NOMO-1 treated with DMSO at 0.1 percent for 48 hours (cell line): Measurements from ENCODE around the gene DOK5.
A peak's percentile ranks its signal among the peaks of the same experiment; 100 is the strongest.

Experiments used
- DNase-seq: peaks from one replicate; lab custom pipeline; 2025; ENCODE audit not compliant: unreplicated experiment; lab: John Stamatoyannopoulos, UW

Gene DOK5

DNA sequence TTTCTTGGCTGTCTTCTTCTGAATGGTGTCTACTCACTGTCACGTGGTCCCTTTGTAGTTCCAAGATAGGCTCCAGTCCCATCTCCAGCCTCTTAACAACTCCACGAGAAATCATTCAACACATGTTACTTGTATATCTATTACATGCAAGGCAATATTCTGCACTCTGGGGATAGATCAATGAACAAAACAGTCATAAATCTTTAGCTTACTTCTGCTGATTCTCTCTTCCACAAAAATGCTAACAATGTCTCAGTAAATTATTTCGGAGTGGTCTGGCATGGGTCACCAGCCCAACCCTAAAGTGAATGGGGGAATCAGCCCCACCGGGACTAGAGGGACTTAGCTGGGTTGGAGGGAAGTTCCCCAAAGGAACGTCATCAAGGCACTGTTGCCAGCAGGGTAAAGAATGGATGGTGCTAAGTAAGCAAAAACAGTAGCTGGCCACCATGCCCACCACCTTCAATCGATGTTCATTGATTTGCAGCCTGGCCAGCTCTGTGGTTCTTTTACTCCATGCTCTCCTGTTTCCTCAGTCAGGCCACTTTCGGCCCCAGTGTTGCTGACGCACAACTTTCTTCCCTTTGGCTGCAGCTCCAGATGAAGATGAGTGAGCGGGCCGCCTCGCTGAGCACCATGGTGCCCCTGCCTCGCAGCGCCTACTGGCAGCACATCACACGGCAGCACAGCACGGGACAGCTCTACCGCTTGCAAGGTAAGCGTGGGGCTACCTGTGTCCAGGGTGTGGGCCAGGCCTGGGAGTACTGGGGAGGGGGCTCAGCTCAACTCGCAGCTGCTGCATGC, 167.7 kb downstream of the DOK5 start:
- DNase-seq = no peak

DNA sequence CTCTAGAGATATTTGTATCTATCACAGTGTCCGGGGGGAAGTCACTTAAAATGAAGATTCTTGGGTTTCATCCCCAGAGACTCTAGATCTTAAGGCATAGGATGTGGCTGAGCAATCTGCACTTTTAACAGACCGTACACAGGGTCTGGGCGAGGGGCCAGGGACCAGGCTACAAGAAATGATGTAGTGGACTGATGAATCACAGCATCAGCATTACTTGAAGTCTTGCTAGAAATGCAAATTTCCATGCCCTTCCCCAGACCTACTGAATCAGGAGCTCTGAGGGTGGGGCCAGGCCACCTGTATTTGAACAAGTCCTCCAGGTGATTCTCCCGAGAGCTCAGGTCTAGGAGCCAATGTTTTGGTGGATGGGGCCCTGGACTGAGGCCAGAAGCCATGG, 168.4 kb downstream of the DOK5 start:
- no peak for DNase-seq

DNA sequence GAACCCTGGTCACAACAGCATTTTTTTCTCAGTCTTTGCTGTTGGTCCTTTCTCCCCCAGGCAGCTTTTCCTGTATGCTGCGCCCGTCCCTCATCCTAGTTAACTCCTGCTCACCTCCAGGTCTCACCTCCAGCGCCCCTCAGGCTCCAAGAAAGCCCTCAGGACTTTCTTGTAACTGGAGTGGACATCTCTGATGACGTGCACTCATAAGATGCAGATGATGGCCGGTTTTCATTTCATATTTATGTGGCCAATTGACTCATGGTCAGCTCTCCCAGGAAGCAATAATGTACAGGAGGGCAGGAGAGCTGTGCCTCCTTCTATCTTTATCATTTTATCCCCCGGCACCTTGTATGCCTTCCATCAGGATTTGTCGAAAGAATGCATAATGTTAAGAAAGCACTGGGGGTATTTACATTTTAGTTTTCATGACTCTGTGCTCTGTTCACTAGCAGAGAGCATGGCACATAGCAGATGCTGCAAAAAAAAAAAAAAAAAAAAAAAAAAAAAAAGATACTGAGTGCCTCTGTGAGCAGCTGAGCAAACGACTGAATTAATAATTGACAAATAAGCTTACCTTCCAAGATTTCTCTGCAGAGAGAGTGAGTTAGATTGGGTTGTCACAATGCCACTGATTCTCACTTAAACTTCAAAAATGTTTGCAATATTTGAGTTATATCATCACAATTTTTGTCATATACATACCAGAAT, 170.2 kb downstream of the DOK5 start:
- DNase-seq = no peak

DNA sequence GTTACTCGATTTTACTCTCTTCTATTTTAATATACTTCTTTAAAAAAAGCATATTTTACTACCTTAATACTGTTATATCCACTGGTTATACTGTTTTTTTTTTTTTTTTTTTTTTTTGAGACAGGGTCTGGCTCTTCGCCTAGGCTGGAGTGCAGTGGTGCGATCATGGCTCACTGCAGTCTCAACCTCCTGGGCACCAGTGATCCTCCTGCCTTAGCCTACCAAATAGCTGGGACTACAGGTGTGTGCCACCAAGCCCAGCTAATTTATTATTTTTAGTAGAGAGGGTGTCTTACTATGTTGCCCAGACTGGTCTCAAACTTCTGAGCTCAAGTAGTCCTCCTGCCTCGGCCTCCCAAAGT, 170.7 kb downstream of the DOK5 start:
- DNase-seq = no peak

DNA sequence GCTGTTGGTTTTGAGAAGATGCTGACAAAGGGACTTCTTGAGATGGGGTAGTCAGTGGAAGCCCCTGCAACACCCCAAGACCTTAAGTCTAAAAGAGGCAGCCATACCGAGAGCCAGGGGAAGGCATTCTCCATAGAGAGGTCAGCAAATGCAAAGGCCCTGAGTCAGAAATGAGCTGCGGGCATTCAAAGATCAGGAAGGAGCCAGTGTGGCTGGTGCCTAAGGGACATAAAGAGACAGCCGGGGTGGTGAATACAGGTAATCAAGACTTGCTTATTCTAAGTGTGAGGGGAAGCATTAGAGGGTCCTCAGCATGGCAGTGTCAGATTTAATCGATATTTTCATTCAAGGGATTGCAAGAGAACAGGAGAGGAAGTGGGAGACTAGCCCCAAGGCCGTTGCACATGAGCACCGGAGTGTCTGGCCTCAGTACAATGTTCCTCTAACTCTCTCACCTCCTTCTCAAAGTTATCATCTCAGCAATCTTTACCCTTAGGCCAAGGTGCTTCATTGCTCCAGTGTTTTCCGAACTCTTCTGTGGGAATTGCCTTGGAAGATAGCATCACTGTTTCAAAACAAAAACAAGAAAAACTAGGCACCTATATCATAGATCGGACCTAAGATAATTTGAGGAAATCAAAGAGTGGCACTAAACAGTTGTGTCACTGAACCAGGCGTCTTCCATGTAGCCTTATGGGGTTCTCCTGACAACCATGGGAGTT, 173.2 kb downstream of the DOK5 start:
- no peak for DNase-seq

DNA sequence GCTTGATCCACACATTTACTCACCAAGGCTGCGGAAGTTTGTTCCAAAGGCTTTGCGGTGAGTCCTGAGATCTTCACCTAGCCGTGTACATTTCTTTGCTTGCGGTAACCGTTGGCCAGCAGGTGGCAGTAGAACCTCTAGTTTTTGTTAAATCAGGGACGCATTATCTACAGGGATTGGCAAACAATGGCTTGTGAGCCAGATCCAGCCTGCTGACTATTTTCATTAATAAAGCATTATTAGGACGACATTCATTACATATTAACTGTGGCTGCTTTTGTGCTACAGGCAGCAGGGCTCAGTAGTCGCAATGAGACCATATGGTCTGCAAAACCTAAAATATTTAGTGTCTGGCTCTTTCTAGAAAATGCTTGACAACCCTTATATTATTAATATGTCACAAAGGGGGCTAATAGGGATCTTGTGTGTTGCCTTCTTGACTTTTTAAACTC, 174.1 kb downstream of the DOK5 start:
- peak; percentile 45 for DNase-seq

DNA sequence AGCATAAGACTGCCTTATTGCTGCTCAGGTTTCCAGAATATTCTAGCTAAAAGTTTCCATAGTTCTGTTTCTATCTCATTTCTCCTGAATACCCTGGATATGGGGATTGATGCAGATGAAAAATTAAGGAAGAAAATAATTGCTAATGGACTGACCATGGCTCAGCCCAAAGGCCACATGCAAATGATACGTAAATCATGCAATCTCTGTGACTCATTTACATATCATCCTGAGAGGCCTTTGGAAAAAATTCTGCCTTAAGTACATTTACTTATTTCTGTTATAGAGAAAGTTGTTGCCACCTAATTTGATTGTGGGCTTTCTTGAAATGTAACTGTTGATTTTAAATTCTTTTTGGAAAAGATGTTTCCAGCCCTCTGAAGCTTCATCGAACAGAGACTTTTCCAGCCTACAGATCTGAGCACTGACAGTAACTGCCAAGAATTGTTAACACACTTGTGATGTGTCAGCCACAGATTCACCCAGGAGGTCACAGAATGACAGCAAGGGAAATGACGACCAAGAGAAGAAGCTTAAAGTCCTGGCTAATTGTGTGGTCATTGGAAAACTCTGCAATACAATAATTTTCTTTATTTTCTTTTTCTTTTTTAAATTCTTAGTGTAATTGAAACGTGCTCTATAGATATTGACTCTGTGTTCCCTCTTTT, 174.8 kb downstream of the DOK5 start:
- no peak for DNase-seq

DNA sequence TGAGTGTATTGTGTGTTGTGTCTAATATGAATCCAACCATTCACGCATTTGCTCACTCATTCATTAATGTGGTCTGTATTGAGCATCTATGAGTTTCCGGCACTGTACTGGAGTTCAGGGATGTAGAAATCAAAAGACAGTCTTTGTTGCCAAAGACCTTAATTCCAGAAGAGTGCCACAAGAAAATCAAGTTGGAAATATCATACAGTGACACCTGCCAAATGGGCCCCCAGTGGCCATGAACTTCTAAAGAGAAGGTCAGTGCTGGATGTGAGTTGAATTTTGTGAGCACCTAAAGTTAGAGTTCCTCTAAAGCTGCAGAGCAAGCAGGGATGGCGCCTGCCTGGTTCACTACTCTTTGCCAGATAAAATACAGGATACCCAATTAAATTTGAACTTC, 175.9 kb downstream of the DOK5 start:
- DNase-seq = no peak

DNA sequence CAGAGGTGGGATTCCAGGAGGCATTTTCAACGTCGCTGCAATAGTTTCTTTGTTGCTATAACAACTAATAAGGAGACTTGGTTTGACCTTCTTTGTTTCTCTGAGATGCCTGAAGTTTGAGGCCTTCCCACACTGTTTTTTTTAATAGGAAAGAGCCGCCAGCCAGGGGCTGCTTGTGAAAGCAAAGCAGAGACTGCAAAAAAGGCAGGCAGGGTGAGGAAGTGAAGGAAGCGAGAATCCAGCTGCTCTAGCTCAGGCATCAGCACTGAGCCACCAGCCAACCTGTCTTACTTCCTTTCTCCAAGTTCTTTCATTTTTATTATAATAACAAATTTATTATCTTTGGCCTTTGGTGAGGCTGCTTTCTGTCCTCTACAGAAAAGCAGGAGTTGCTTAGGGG, 179.1 kb downstream of the DOK5 start:
- no peak for DNase-seq

DNA sequence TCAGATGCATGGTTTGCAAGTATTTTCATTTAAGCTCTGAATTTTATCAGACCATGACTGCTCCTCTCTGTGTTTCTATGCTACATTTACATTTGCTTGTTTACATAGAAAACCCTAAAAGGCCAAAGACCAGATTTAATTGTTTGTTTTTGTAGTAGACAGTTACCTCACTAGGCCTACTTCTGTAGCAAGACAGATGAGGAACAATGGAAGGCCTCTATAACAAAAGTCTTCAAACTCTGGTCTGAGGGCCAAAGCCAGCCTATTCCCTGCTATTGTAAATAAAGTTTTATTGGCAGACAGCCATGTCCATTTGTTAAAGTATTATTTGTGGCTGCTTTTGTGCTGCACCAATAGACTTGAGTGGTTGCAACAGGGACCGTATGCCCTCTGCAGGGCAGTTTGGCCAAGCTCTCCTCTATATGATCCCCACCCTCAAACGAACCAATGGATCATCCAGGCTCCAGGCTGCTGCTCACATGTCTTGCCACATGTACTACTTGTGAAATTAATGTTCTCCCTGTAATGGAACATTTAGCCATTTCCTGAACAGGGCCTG, 182.0 kb downstream of the DOK5 start:
- DNase-seq = no peak

DNA sequence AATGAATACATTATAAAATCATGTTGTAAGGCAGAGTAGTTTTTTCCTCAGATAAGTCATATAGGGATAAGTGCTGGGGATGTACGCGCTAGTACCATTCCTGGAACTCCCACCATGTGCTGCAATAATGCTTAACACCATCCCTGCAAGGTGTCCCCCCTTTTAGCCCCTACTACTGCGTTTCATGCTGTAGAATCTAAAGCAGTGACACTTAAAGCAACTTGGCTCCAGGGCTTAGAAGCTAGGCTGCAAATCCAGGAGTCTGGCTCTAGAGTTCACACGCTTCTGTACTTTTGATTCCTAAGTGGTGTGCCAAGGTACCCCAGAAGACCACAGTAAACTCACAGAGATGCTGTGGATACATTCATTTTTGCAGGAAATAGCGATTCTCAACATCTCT, 183.1 kb downstream of the DOK5 start:
- DNase-seq = no peak

DNA sequence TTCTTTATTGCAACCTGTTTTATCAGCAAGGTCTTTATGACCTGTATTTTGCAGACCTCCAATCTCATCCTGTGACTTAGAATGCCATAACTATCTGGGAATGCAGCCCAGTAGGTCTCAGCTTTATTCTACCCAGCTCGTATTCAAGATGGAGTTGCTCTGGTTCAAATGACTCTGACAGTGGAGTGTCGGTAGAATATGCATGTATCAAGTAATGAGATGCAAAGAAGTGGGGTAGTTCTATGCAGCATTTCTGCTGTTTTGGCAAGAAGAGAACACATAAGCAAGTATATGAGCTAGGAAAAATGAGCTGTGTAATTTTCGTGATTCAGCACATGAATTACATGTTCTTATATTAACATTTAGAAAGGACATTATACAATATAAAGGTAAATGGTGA, 185.9 kb downstream of the DOK5 start:
- no peak for DNase-seq

DNA sequence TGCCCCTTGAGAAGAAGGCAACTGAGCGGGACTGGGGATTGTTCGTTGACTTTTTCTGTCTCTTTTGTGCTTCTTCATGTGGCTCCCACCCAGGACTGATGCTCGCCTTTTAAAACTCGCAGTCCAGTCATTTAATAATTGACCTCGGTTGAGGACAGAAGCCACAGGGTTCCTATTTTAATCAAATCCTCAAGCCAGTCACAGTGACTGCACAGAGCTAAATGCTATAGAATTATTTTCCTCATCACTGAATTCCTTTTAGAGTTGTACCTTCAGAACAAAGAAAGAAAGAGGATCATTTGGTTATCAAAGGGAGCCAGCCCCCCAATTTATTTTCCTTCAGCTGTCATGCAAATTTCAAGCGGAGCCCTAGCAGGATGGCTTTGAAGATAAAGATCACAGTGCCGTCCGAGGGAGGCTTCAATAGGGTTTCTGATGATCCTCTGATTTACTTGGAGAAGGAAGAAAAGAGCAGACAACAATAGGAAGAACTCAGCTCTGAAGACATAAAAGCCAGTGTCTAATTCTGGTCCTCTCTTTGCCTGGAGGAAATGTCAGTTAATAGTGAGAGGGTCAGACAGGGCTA, 186.6 kb downstream of the DOK5 start:
- no peak for DNase-seq

DNA sequence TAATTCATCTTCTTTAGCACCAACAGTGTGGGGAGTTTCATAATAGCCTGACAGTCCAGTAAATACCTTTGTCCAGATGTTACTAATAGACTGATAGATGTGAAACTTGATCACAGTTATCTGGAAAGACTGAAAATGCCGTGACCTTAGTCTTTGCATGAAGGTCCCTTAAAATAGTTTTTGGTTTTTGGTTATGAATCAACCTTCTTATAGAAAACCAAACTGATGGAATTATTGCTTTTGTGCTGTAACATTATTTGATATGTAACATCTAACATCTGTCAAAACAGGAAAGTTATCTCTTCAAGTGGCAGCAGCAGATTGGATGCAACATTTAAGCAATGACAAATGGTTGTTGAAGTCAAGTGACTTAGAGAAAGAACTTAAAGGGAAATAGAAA, 190.4 kb downstream of the DOK5 start:
- no peak for DNase-seq

DNA sequence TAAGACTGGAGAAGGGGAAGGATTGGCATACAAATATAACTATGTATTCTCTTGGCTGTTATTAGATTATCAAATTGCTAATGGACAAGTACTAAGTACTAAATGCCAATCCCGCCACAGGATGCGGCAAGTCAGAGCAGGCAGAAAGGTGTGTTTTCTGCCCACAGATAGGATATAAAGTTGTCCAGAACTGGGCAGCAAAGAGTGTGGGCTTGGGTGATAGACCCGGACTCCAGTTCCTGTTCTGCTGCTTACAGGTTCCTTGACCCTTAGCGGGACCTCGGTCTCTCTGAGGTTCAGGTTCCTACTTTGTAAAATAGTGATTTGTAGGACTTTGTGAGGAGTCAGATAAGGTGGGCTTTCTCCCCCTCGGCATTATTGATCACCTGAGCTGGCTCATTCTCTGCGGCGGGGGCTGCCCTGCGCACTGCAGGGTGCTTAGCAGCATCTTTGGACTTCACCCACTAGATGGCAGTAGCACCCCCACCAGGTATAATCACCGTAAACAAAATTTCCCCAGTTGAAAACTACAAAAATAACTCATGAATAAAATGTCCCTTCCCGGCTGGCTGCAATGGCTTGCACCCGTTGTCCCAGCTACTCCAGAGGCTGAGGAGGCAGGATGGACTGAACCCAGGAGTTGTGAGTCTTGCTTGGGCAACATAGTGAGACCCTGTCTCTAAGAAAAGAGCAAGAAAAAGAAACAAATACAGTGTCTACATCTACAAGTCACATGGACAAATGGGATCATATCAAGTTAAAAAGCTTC, 193.1 kb downstream of the DOK5 start:
- peak; percentile 8 for DNase-seq

DNA sequence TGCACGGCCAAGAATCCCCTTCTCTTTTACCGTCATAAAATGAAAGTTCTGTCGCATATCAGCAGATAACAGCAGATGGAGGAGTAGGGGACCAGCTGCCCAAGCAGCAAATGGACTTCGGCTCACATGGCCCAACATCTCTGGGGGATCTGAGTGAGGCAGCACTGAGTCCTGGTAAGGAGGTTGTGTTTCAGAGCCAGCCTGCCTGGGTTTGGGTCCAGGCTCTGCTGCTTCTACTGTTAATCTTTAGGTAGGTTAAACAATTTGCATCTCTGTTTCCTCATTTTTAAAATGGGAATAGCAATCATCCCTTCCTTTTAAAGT, 193.6 kb downstream of the DOK5 start:
- no peak for DNase-seq

DNA sequence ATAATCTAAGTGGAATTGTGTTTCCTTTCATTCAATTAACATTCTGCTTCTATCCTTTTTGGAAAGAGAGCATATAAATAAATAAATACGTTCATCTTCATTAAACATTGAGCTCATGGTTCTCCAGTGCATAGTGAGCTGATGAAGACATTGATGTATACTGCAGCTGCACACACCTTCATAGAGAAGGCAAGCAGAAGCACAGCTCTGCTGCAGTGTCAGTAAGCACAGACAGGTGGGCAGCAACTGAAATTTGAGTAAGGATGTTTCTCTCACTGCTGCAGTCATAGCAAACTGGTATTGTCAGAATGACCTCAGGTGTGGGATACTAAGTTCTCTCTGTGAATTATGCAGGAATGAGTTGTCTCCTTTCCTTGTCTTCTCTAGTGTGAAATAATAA, 202.9 kb downstream of the DOK5 start:
- no peak for DNase-seq

DNA sequence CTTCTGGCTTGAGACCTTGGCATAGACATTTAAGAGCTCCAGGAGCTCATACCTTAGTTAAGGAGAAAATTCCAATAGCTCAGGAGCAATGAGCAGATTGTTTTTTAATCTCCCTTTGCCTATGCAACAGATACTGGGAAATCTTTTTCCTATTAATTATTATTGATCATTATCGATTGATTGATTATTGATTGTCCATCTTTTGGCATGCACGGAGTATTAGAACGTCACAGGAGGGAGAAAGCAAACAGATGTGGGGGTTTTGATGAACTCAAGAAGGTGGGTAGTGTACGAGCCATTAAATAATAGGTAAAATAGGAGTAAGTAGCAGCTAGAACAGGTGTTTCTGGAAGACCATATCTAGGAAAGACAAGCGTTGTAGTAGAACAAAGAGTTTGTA, 205.0 kb downstream of the DOK5 start:
- DNase-seq = no peak

DNA sequence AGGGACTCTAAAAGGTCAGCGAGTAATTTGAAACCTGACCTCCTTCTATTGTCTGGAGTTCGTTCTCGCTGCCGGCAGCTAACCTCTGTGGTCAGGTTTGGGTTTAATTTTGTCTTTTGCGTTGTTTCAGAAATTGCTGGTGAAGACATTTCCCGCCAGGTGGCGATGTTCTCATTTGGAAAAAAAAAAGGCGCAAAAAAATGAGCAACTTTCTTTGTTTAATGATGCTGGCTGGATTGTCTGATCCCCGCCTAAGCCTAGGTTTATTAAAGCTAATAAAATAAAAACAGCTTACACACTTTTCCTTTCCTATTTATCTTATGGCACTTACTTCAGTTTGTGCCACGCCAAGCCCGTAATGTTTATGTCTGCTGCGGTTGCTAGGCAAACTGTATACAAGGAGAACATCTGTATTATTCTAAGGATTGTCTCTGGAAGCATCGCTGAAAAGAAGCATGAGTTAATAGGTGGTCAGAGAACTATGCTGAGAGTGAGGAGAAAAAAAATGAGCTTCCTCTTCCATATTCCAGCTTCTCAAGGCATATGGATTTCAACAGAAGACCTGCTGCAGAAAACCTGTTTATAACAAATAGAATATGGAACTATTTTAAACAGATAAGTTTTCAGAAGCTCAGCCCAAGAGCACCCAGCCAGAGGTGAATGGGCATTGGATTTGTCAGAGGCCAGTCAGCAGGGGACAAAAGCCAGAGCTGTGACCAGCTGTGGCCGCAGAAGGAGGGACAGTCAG, 205.7 kb downstream of the DOK5 start:
- peak; percentile 33 for DNase-seq

DNA sequence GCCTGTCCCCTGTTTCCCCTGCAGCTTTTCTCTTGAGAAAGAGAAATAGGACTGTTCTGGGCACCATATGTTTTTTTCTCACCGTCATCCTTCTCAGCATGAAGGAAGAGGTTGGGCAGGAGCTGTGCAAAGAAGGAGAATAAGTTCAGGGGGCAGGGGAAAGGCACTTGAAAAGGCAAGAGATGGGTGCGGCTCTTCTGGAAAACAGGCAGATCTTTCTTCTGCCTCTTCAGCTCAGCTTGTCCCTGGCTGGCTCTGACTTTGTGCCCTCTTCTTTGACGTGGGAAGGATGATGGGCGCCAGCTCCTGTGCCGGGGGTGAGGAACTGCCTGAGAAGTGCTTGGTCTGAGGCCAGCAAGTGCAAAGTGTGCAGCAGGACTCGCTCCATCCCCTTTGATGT, 206.5 kb downstream of the DOK5 start:
- no peak for DNase-seq
